RCC 7860 (cell line): ENCODE results near the gene BET1.
"Not testable (repeated sequence)": the region's sequence is repeated elsewhere in the genome, so short reads cannot be mapped to it uniquely, and the experiment has no call there.

ENCODE experiments used
- DNase-seq: peaks from one replicate; pipeline ENCODE4 v3.0.0-alpha.2; 2015; ENCODE audit warnings: low spot score
- FAIRE-seq: peaks from 2 replicates; lab custom pipeline; 2012; peaks lifted over from hg19 to GRCh38; lab: Jason Lieb, UNC

The BET1 gene, protein sequence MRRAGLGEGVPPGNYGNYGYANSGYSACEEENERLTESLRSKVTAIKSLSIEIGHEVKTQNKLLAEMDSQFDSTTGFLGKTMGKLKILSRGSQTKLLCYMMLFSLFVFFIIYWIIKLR

DNA sequence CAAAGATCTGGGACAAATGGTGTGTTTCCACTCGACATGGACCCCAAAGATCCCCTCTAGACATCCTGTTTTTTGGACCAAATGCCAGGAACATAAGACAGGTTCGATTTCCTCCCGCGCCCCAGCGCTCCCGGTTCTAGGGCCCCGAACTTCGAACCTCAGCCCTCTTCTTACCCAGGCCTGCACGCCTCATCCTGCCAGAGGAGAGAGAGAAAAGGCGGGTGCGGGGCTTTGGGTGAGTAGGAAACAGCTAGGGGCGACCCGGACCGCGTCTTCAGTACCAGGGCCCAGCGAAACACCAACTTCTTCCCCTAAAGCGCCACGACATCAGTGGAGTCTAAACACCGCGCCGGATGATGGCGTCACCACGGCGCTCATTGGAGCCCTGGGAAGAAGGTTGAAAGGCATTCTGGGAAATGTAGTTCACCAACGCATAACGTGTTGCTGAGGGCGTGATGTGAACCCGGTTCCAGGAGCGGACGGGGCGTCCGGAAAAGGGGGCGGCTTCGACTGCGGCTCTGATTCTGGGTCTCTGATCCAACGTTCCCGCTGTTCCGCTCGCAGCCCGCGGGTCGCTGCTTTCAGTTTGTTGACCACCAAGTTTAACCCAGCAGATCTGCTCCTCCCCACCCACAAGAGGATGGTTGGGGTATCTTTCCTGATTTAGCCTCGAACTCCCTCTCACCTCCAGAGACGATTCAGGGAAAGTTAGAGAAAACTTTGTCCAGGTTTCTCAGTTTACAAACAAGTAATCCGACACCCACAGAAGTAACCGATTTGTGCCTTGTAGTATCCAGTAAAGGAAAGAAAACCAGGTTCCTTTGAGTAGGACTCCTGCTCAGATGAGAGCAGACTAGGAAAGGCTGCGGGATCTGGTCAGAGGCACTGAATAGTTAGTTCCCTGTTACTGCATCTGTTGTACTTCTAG lies at the start of gene BET1:
TSS of gene BET1 (minus strand) at position 332 of the 928 bp plus-strand sequence. CDS start at position 193, 139 bp downstream.
- FAIRE-seq (peak; percentile 84), DNase-seq (peak; percentile 90)

DNA sequence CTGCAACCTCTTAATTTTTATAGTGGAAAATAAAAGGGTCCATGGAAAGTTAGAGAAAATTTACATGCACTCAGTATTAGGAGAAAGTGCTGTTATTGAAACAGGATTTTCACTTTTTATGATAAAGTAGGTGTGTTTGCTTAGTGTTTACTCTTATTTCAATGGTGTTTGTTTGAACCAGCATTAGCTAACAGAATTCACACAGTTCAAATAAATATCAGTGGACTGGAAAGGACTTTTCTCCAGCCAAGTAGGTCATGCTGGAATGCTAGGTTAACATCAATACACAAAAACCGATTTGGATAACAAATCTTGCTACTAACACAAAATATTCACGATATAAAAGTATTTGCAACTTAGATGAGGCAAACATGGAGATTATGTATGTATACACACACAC lies 49.4 kb upstream of the BET1 start:
- DNase-seq, result no peak
- no peak for FAIRE-seq

DNA sequence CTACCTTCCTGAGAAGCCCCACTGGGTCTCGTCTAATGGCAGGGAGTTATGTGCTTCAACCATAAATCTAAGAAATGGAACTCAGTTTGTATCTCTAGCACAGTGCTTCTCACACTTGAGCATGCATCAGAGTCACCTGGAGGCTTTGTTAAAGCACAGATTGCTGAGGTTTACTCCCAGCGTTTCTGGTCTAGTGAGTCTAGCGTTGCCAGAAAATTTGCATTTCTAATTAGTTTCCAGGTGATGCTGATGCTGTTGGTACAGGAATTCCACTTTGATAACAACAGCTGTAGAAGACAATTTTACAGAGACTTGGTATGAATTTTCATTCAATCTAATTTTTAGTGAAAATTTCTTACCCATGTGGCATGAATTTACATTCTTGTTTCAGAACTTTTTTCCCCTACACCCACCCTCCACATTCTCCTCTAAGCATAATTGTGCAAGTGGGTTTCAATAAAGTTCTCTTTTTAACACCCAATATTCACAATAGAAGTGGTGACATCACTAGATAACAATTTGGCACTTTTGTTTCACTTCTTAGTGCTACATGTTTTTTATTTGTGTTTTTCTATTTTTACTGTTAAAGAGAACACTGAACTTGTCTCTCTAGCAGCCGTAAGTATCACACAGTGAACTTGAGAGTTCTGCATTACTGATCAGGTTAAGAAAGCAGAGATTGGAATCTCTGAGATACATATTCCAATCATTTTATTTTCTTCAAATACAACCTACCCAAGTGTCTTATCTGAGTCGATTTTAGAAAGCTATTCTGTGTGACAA lies 48.4 kb upstream of the BET1 start:
- no peak for FAIRE-seq
- DNase-seq, result no peak

GRCh38 chr7:94050046-94050445 lies 45.9 kb upstream of the BET1 start:
- DNase-seq, result no peak
- FAIRE-seq, result no peak

DNA sequence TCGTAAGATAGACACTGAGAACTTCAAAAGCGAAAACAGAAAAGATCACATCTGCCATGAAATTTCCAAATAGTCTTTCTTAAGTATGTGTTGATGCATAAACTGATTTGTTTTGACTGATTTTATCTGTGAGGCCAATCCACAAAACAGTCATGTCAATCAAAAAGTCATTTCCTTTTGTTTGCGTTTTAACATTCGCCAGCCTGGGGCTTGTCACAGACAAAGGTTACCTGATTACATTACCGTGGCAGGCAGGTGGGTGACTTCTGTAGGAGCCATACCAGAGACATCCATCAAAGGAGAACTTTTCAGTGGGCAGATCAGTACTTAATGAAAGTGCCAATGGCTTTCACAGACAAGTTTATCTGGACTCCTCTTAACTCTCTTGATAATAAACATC lies 45.5 kb upstream of the BET1 start:
- DNase-seq (no peak), FAIRE-seq (no peak)

DNA sequence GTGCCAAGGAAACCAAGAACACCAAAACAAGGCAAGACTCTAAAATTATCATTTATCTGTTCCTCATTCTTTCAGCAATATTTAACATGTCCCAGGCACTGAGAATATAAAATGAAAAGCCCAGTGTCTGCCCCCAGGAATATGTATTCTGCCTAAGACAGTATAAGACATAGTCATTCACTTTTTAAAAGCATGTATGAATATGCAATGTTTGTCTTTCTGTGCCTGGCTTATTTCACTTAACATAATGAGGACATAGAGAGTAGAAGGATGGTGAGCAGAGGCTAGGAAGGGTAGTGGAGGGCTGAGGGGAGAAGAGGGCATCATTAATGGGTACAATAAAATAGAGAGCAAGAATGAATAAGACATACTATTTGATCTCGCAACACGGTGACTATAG lies 44.6 kb upstream of the BET1 start:
- DNase-seq (no peak), FAIRE-seq (no peak)

- FAIRE-seq (no peak), DNase-seq (no peak)
These were observed 43.8 kb upstream of the BET1 start for GRCh38 chr7:94047956-94048355.

DNA sequence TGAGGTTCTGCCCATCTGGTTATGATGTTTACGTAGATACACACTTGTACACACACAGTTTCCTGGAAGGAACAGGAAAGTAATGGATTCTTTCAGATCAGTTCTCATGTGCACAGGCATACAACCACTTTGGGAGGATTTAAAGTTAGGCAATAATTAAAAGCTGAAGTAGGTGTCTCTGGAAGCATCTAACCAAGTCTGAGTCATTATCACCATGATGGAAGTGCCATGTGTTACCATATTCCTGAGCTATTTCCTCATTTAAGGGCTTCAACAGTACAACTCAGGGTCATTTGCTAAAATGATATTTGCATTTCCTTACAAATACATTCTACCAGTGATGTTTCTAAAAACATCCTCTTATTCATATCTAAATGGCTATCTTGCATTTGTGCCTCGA lies 41.4 kb upstream of the BET1 start:
- DNase-seq (peak; percentile 11), FAIRE-seq (no peak)

- DNase-seq, result no peak
- no peak for FAIRE-seq
These were observed 40.7 kb upstream of the BET1 start for GRCh38 chr7:94044806-94045205.

DNA sequence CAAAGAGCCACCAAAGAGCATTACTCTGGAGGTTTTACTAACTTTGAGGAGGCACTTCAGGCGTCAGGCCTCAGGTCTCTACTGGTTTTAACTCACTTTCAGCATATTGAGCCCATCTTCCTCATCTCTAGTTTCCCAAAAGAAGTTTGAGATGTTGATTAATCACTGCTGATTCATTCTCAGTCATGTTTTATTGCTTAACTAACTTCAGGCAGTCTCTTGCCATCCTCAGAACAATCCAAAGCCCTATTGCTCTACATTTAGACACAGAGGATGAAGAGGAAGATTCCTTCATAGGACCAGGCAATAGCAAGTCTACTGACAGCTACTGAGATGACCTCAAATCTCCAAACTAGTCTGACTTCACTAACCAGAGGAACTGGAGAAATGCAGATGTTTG lies 39.1 kb upstream of the BET1 start:
- DNase-seq, result peak; percentile 81

GRCh38 chr7:94042381-94042780 lies 38.2 kb upstream of the BET1 start:
- FAIRE-seq, result no peak

More for the DNA sequence above, 39.1 kb upstream of the BET1 start:
- FAIRE-seq, result peak; percentile 96

DNA sequence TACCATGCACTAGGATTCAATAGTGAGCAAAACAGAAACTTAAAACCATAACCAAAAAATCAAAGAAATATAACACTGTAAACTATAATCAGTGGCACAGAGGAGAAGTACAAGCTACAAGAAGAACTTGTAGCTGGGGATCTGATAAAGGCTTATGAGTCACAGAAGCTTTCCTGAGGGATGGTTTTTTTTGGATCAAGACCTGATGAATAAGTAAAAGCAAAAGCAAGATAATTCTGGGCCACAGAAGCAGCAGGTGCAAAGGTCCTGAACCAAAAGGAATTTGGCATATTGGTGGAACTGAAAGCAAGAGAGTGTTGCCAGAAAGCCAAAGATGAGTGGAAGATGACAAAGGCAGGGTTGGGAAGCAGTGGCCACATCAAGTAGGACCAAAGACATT lies 37.4 kb upstream of the BET1 start:
- FAIRE-seq (peak; percentile 67), DNase-seq (peak; percentile 30)

More at GRCh38 chr7:94042381-94042780, 38.2 kb upstream of the BET1 start:
- no peak for DNase-seq

GRCh38 chr7:94040254-94040653 lies 36.1 kb upstream of the BET1 start:
- DNase-seq (no peak), FAIRE-seq (no peak)

DNA sequence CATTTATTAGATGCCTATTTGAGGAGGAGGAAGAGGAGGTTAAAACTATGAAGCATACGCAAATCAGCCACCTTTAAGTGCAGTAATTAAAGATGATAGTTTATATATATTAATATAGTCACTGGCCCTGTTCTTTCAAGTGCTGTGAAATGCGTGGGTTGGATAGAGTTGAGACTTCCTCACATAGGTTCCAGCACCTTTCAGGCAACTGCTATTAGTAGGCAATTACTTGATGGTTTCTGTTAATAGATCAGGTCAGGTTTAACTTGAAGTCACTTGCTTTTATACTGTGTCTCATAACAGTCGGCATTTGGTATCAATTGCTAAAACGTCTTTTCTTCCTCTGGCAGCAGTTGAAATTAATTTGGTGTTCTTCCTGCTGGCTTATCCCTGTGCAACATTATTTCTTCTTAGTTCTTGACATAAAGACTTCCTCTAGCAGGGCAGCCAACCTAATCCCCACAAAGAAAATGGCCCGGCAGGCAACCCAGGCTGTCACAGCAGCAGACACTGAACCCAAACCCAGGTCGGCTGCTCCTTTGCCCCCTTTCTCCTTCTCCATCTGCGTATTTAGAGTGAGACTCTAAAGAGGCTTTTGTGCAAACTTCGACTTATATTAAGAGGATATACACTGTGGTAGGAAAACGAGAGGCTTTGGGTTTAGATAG lies 35.3 kb upstream of the BET1 start:
- FAIRE-seq (no peak), DNase-seq (no peak)

- peak; percentile 47 for FAIRE-seq
- DNase-seq, result no peak
These were observed 27.7 kb upstream of the BET1 start for GRCh38 chr7:94031865-94032264.

GRCh38 chr7:94030634-94031033 lies 26.5 kb upstream of the BET1 start:
- no peak for FAIRE-seq
- no peak for DNase-seq

GRCh38 chr7:94029976-94030375 lies 25.8 kb upstream of the BET1 start:
- FAIRE-seq (peak; percentile 36), DNase-seq (no peak)

GRCh38 chr7:94028768-94029167 lies 24.6 kb upstream of the BET1 start:
- peak; percentile 45 for DNase-seq
- FAIRE-seq, result peak; percentile 91

DNA sequence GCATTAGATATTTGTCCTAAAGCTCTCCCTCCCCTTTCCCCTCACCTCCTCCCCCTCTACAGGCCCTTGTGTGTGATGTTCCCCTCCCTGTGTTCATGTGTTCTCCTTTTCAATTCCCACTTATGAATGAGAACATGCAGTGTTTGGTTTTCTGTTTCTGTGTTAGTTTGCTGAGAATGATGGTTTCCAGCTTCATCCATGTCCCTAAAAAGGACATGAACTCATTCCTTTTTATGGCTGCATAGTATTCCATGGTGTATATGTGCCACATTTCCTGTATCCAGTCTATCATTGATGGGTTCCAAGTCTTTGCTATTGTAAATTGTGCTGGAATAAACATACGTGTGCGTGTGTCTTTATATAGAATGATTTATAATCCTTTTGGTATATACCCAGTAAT lies 22.5 kb upstream of the BET1 start:
- FAIRE-seq, DNase-seq: not testable (repeated sequence)

DNA sequence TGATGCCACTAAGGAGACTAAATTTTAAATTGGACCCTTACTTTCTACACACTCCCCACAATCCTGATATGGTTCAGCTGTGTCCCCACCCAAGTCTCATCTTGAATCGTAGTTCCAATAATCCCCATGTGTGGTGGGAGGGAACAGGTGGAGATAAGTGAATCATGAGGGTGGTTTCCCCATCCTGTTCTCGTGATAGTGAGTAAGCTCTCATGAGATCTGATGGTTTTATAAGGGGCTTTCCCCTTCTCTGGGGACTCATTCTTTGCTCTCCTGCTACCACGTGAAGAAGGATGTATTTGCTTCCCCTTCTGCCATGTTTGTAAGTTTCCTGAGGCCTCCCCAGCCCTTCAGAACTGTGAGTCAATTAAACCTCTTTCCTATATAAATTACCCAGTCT lies 18.4 kb upstream of the BET1 start:
- FAIRE-seq (peak; percentile 23), DNase-seq (peak; percentile 69)

GRCh38 chr7:94016786-94017185 lies 12.6 kb upstream of the BET1 start:
- DNase-seq (no peak), FAIRE-seq (no peak)
